H1 (cell line): ENCODE measurements around the gene SYNCRIP. TPM values are rescaled to one million over a fixed set of nuclear protein-coding genes. Genes with fewer than 3 reads are reported as not detected.

Experiments used
- CTCF ChIA-PET: fragments of 300-600 bp; sonication (Branson Sonifier 250); formaldehyde crosslinking; loops from one replicate; lab custom pipeline; 2021; ENCODE audit not compliant: partially characterized antibody; lab: Charles Lee
- POLR2A ChIA-PET: fragments of 300-600 bp; sonication (Branson Sonifier 250); formaldehyde crosslinking; loops from one replicate; lab custom pipeline; 2021; ENCODE audit warnings: inconsistent platforms; ENCODE audit not compliant: partially characterized antibody; lab: Charles Lee
- DNase-seq, 2 experiments: peaks; one replicate each; pipeline versions ENCODE4 v3.0.0 to v3.0.0-alpha.2; 2010 to 2022; ENCODE audit warnings: low spot score in 2 of 2, low read depth in 1 of 2, mixed read lengths in 1 of 2
- FAIRE-seq: peaks from 2 replicates; lab custom pipeline; 2011; peaks lifted over from hg19 to GRCh38; lab: Jason Lieb, UNC
- H2AFZ ChIP-seq: 2 replicates; pipeline ENCODE4 v1.8.1; 2012; ENCODE audit warnings: low read length, inconsistent platforms
- H2AK5ac ChIP-seq: 2 replicates; pipeline ENCODE4 v1.6.1; 2013; ENCODE audit warnings: low read depth, low read length
- H2BK120ac ChIP-seq: replicated peaks from 2 replicates; pipeline ENCODE3; 2013; ENCODE audit warnings: low read depth, low read length, inconsistent platforms
- H2BK12ac ChIP-seq: 2 replicates; pipeline ENCODE4 v1.6.1; 2013; ENCODE audit warnings: low read depth, low read length
- H2BK15ac ChIP-seq: 2 replicates; pipeline ENCODE4 v1.6.1; 2013; ENCODE audit warnings: low read length
- H2BK20ac ChIP-seq: 2 replicates; pipeline ENCODE4 v1.6.1; 2013; ENCODE audit warnings: low read length
- H2BK5ac ChIP-seq: 2 replicates; pipeline ENCODE4 v1.6.1; 2013; ENCODE audit warnings: low read depth, low read length
- H3K14ac ChIP-seq: 2 replicates; pipeline ENCODE4 v1.6.1; 2013; ENCODE audit warnings: inconsistent platforms; ENCODE audit not compliant: insufficient read length
- H3K18ac ChIP-seq: 2 replicates; pipeline ENCODE4 v1.6.1; 2013; ENCODE audit warnings: low read length; ENCODE audit errors: extremely low read depth
- H3K23ac ChIP-seq: 2 replicates; pipeline ENCODE4 v1.6.1; 2013; ENCODE audit warnings: inconsistent platforms; ENCODE audit not compliant: insufficient read length
- H3K23me2 ChIP-seq: 2 replicates; pipeline ENCODE4 v1.6.1; 2013; ENCODE audit warnings: low read depth, low read length
- H3K27ac ChIP-seq: 2 replicates; pipeline ENCODE4 v1.6.1; 2011; ENCODE audit warnings: low read depth, low read length, inconsistent platforms
- H3K27me3 ChIP-seq, 4 experiments: replicated peaks in 1 of 4; 1 replicate in 1 of 4; 2 replicates in 3 of 4; pipeline versions ENCODE4 v1.6.1 to v1.8.1; 2011 to 2013; ENCODE audit warnings: low read length in 3 of 4, mild to moderate bottlenecking in 3 of 4, inconsistent platforms in 2 of 4, mixed read lengths in 2 of 4, moderate library complexity in 1 of 4; ENCODE audit not compliant: control insufficient read depth in 3 of 4, insufficient read depth in 3 of 4; ENCODE audit errors: extremely low read depth in 1 of 4
- H3K36me3 ChIP-seq, 4 experiments: 2 replicates each; pipeline versions ENCODE4 v1.6.1 to v1.8.1; 2011 to 2013; ENCODE audit warnings: mild to moderate bottlenecking in 4 of 4, low read length in 3 of 4, moderate library complexity in 2 of 4, control low read depth in 1 of 4, inconsistent platforms in 1 of 4; ENCODE audit not compliant: insufficient read depth in 4 of 4, control insufficient read depth in 2 of 4
- H3K4ac ChIP-seq: replicated peaks from 2 replicates; pipeline ENCODE3; 2013; ENCODE audit warnings: low read length, low read depth, mixed read lengths, inconsistent platforms; ENCODE audit not compliant: insufficient read length
- H3K4me1 ChIP-seq, 4 experiments: replicated peaks in 1 of 4; 1 replicate in 1 of 4; 2 replicates in 3 of 4; pipeline versions ENCODE4 v1.6.1 to v1.8.1; 2011 to 2013; ENCODE audit warnings: low read length in 3 of 4, inconsistent platforms in 2 of 4, mixed read lengths in 1 of 4; ENCODE audit not compliant: insufficient read depth in 4 of 4, control insufficient read depth in 3 of 4
- H3K4me2 ChIP-seq, 2 experiments: 2 replicates each; pipeline versions ENCODE4 v1.6.1 to v1.8.1; 2011 to 2013; ENCODE audit warnings: low read depth in 2 of 2, low read length in 2 of 2, control low read depth in 1 of 2, inconsistent platforms in 1 of 2, mild to moderate bottlenecking in 1 of 2; ENCODE audit not compliant: insufficient read depth in 1 of 2
- H3K4me3 ChIP-seq, 4 experiments: fragments of 200-600, 300-600 bp in 1 of 4; sonication (generic), shearing (Covaris generic), sonication (Bioruptor Twin) in 1 of 4; 2 replicates each; pipeline versions ENCODE4 v1.5.1 to v1.8.1; 2011 to 2016; ENCODE audit warnings: low read length in 4 of 4, low read depth in 3 of 4, control low read depth in 2 of 4, inconsistent platforms in 2 of 4, mild to moderate bottlenecking in 2 of 4, mixed read lengths in 1 of 4, moderate library complexity in 1 of 4; ENCODE audit not compliant: insufficient read depth in 2 of 4; ENCODE audit errors: extremely low read depth in 1 of 4
- H3K56ac ChIP-seq: replicated peaks from 2 replicates; pipeline ENCODE3; 2013; ENCODE audit warnings: low read depth, mild to moderate bottlenecking, mixed read lengths, low read length, inconsistent platforms; ENCODE audit not compliant: insufficient read length
- H3K79me1 ChIP-seq: 2 replicates; pipeline ENCODE4 v1.6.1; 2013; ENCODE audit warnings: low read depth, low read length, control low read depth
- H3K79me2 ChIP-seq, 2 experiments: 2 replicates each; pipeline versions ENCODE4 v1.6.1 to v1.8.1; 2012 to 2013; ENCODE audit warnings: low read length in 2 of 2, mild to moderate bottlenecking in 2 of 2, inconsistent platforms in 1 of 2; ENCODE audit not compliant: insufficient read depth in 2 of 2, control insufficient read depth in 1 of 2
- H3K9ac ChIP-seq, 4 experiments: replicated peaks in 1 of 4; 1 replicate in 1 of 4; 2 replicates in 3 of 4; pipeline versions ENCODE4 v1.6.1 to v1.8.1; 2011 to 2013; ENCODE audit warnings: low read depth in 3 of 4, low read length in 3 of 4, control low read depth in 2 of 4, mild to moderate bottlenecking in 2 of 4, moderate library complexity in 2 of 4, inconsistent platforms in 1 of 4; ENCODE audit errors: extremely low read depth in 1 of 4
- H3K9me3 ChIP-seq, 2 experiments: 2 replicates each; pipeline versions ENCODE4 v1.6.1 to v1.8.1; 2012 to 2013; ENCODE audit warnings: mild to moderate bottlenecking in 2 of 2, moderate library complexity in 2 of 2, control low read depth in 1 of 2, inconsistent platforms in 1 of 2, low read depth in 1 of 2, low read length in 1 of 2, mixed read lengths in 1 of 2; ENCODE audit not compliant: insufficient read depth in 2 of 2
- H4K20me1 ChIP-seq, 2 experiments: replicated peaks in 1 of 2; 2 replicates each; pipeline versions ENCODE3 to v1.8.1; 2011 to 2013; ENCODE audit warnings: inconsistent platforms in 2 of 2, low read length in 2 of 2, mild to moderate bottlenecking in 1 of 2; ENCODE audit not compliant: insufficient read depth in 2 of 2, control insufficient read depth in 1 of 2
- H4K5ac ChIP-seq: 2 replicates; pipeline ENCODE4 v1.6.1; 2013; ENCODE audit warnings: low read length, low read depth, mixed read lengths, inconsistent platforms; ENCODE audit not compliant: insufficient read length
- H4K8ac ChIP-seq: 2 replicates; pipeline ENCODE4 v1.8.0; 2013; ENCODE audit warnings: mild to moderate bottlenecking, moderate library complexity, low read length, inconsistent platforms; ENCODE audit not compliant: insufficient read depth; ENCODE audit errors: extremely low read depth
- H4K91ac ChIP-seq: replicated peaks from 2 replicates; pipeline ENCODE3; 2013; ENCODE audit warnings: low read length, mixed read lengths, inconsistent platforms; ENCODE audit not compliant: insufficient read length
- CEBPB ChIP-seq: IDR thresholded peaks from 2 replicates; pipeline ENCODE4 v1.6.1; 2012; ENCODE audit warnings: low read depth, low read length
- POLR2A ChIP-seq, 2 experiments: IDR thresholded peaks; 1 replicate in 1 of 2; 2 replicates in 1 of 2; pipeline ENCODE4 v1.6.1; 2011; ENCODE audit warnings: low read depth in 2 of 2, low read length in 2 of 2, mild to moderate bottlenecking in 2 of 2; ENCODE audit errors: control extremely low read depth in 1 of 2
- SIX5 ChIP-seq: IDR thresholded peaks from 2 replicates; pipeline ENCODE4 v1.6.1; 2011; ENCODE audit warnings: mild to moderate bottlenecking, low read depth, low read length
- SP4 ChIP-seq: IDR thresholded peaks from 2 replicates; pipeline ENCODE4 v1.6.1; 2012; ENCODE audit warnings: low read length, inconsistent platforms
- YY1 ChIP-seq: IDR thresholded peaks from 2 replicates; pipeline ENCODE4 v1.6.1; 2011; ENCODE audit warnings: low read depth, mild to moderate bottlenecking, low read length
- ZNF274 ChIP-seq: IDR thresholded peaks from 2 replicates; pipeline ENCODE4 v1.7.0; 2012; ENCODE audit warnings: low read length, borderline replicate concordance; ENCODE audit errors: extremely low read depth
- polyA plus RNA-seq, 7 experiments: library from polyadenylated mRNA; depleted of rRNA in 3 of 7; stranded (reverse) in 5 of 7; unstranded in 2 of 7; fragments of >200 nt in 5 of 7; fragments of 200-250 nt in 2 of 7; gene quantifications; 1 replicate in 5 of 7; 2 replicates in 1 of 7; 4 replicates in 1 of 7; pipeline versions ENCODE4 v1.2.1 to v1.2.3, GENCODE V29; 2011 to 2013; ENCODE audit warnings: missing spikeins in 2 of 7, mixed read lengths in 2 of 7
- total RNA-seq: library from RNA; stranded (reverse); fragmentation: NEBNext Ultra II Directional; extraction: Animal tissue kit (Norgen Biotek cat#: 25700); gene quantifications from 2 replicates; pipeline ENCODE4 v1.2.1, GENCODE V29; 2021

Gene SYNCRIP
- total and polyA plus RNA-seq, 2 of the 8 experiments (the other 6 are each of a cell fraction or from before 2014, with no cell fraction given) = 16.8 to 219 TPM

DNA sequence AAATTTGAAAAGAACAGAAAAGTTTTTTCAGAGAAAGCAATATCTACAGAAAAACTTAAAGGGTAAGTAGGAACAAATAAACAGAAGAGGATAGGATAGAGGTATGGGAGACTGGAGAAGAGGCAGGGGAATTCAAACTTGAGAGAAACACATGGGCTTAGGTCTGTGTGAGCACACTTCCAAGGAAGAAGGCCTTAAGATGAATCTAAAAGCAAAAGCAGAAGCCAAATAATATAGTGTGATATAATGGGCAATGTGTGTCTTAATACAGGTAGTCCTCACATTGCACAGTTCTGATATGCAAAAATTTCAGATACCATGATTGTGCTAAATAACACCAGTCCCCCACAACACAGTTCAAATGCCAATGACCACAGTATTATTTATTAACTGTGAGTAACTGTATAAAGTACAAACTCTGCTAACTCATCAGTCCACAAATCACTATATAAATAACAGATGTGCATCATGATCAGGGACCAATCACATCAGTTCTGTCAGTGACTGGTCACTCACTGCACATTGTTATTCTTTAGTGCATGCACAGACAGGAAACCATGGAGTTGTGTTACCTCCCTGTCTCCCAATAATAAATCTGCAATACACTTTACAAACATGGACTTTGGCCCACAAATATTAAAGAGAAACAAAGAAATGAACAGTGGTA, 67.6 kb downstream of the SYNCRIP start:
- no peaks in the 10 kb centered on the region for H3K23me2 ChIP-seq
- H4K8ac ChIP-seq = no peak overlapping the region
- no peaks in the 10 kb centered on the region for H3K4me1 ChIP-seq
- ChIA-PET CTCF (no interaction called here), POLR2A (no interaction called here)
- H3K79me1 ChIP-seq = peaks cover 3% of the 10 kb centered on the region
- no peak overlapping the region for H3K23ac ChIP-seq
- H3K36me3 ChIP-seq = no peaks in the 10 kb centered on the region
- H3K27ac ChIP-seq = no peak overlapping the region
- no peaks in the 10 kb centered on the region for H3K9me3 ChIP-seq
- no peak overlapping the region for H4K5ac ChIP-seq
- no peak overlapping the region for H3K4ac ChIP-seq
- no peak overlapping the region for H2BK5ac ChIP-seq
- H3K56ac ChIP-seq = no peak overlapping the region
- H3K14ac ChIP-seq = no peak overlapping the region
- H4K20me1 ChIP-seq = peaks cover 0 to 2% of the 10 kb centered on the region in 2 experiments
- no peak overlapping the region for H2BK15ac ChIP-seq
- no peak overlapping the region for H3K4me3 ChIP-seq
- TF ChIP-seq SP4 (no peak), YY1 (no peak), ZNF274 (no peak), CEBPB (no peak), SIX5 (no peak), POLR2A (IDR thresholded peaks at IDR 0.05; ENCODE audit: control extremely low read depth in 1 of 2, low read depth in 2 of 2, low read length in 2 of 2) (no peak)
- H3K79me2 ChIP-seq = no peaks in the 10 kb centered on the region
- no peak overlapping the region for H3K18ac ChIP-seq
- H3K27me3 ChIP-seq = no peaks in the 10 kb centered on the region
- FAIRE-seq (no peak), DNase-seq (no peak)
- H4K91ac ChIP-seq = no peak overlapping the region
- no peak overlapping the region for H2BK12ac ChIP-seq
- H3K4me2 ChIP-seq = no peak overlapping the region
- H2BK20ac ChIP-seq = no peak overlapping the region
- H2BK120ac ChIP-seq = no peak overlapping the region
- H2AFZ ChIP-seq = no peak overlapping the region
- no peak overlapping the region for H3K9ac ChIP-seq
- H2AK5ac ChIP-seq = no peak overlapping the region
